Left lung (tissue), 10 donors: ENCODE results near the gene PDE4B. TPM values are rescaled to one million over a fixed set of nuclear protein-coding genes. Genes with fewer than 3 reads are reported as not detected.

Experiments used
- ATAC-seq: fragments of 200-7000 bp; cut with Tn5 transposase; one replicate; pipeline ENCODE4 v1.9.1; 2020; ENCODE audit warnings: moderate library complexity
- DNase-seq, 4 donors: peaks; one replicate each; pipeline ENCODE4 v3.0.0-alpha.2; 2013 to 2020
- H3K27ac ChIP-seq, 2 donors: fragments of 200-600 bp; sonication (generic) in 1 of 2; one replicate each; pipeline versions ENCODE4 v1.5.0 to v1.8.0; 2020 to 2021
- H3K27me3 ChIP-seq, 2 donors: fragments of 200-600 bp; sonication (generic) in 1 of 2; one replicate each; pipeline versions ENCODE4 v1.5.0 to v1.8.0; 2020 to 2021
- H3K36me3 ChIP-seq, 2 donors: fragments of 200-600 bp; sonication (generic) in 1 of 2; one replicate each; pipeline versions ENCODE4 v1.5.0 to v1.8.0; 2020 to 2021
- H3K4me1 ChIP-seq, 2 donors: fragments of 200-600 bp; one replicate each; pipeline ENCODE4 v1.8.0; 2021
- H3K4me3 ChIP-seq, 2 donors: fragments of 200-600 bp; sonication (generic) in 1 of 2; one replicate each; pipeline versions ENCODE4 v1.5.0 to v1.8.0; 2020 to 2021; ENCODE audit warnings: mild to moderate bottlenecking in 1 of 2
- H3K9me3 ChIP-seq, 2 donors: fragments of 200-600 bp; sonication (generic) in 1 of 2; one replicate each; pipeline versions ENCODE4 v1.5.0 to v1.8.0; 2020 to 2021
- CTCF ChIP-seq, 2 donors: fragments of 200-600 bp; sonication (generic) in 1 of 2; IDR thresholded peaks; one replicate each; pipeline versions ENCODE4 v1.5.0 to v1.8.0; 2021; ENCODE audit warnings: antibody characterized with exemption in 2 of 2
- intact Hi-C, 2 donors: fragments of 100-400 bp; cut with DNase I; formaldehyde crosslinking; loops; one replicate each; pipeline versions ENCODE4 v1.11.2 to v1.14.2; 2022
- polyA plus RNA-seq, 6 donors: library from polyadenylated mRNA; unstranded; fragments of 120-200 nt; gene quantifications; one replicate each; pipeline ENCODE4 v1.2.1, GENCODE V29; 2013; ENCODE audit not compliant: insufficient read length in 6 of 6
- total RNA-seq, 2 donors: library from RNA; stranded (reverse); fragmentation: NEBNext Ultra II Directional; extraction: Animal tissue kit (Norgen Biotek cat#: 25700); gene quantifications; one replicate each; pipeline ENCODE4 v1.2.1, GENCODE V29; 2021
- donor health status: DM: no; HTN: yes; CAD: no.
- donor health status: DM: no; HTN: no; CAD: no.

Gene PDE4B
- total and polyA plus RNA-seq, 8 donors = 8.6 to 50.7 (median 19.2) TPM

- DNase-seq (no peak), ATAC-seq (no peak)
- no peaks in the 10 kb centered on the region for H3K9me3 ChIP-seq
- H3K4me3 ChIP-seq = peak overlapping the region; percentile 5 to 58
- peaks cover 24 to 78% of the 10 kb centered on the region in 2 donors for H3K4me1 ChIP-seq
- intact Hi-C loops = loop anchor here in 1 of 2 donors (5.0 kb wide), 1 partner anchor 62 kb away; no protein-coding TSS in a partner anchor
- TF ChIP-seq CTCF (IDR thresholded peaks at IDR 0.05) = no peak
- H3K27ac ChIP-seq = peak overlapping the region; percentile 88 to 92
- H3K27me3 ChIP-seq = no peaks in the 10 kb centered on the region
- H3K36me3 ChIP-seq = no peaks in the 10 kb centered on the region
Measured at GRCh38 chr1:66334318-66334717, 541.6 kb downstream of the PDE4B start.

- Histone ChIP-seq H3K27ac (peak overlapping the region; percentile 82 to 92), H3K4me3 (peak overlapping the region in 1 of 2 donors; percentile 58), H3K4me1 (peaks cover 24 to 80% of the 10 kb centered on the region in 2 donors), H3K36me3 (no peaks in the 10 kb centered on the region), H3K27me3 (no peaks in the 10 kb centered on the region), H3K9me3 (no peaks in the 10 kb centered on the region)
- DNase-seq (no peak), ATAC-seq (no peak)
- intact Hi-C loops = no loop called here
- TF ChIP-seq CTCF (IDR thresholded peaks at IDR 0.05) = no peak
Measured at GRCh38 chr1:66335125-66335524, 542.4 kb downstream of the PDE4B start.

- Histone ChIP-seq H3K36me3 (no peaks in the 10 kb centered on the region), H3K4me1 (peaks cover 18 to 80% of the 10 kb centered on the region in 2 donors), H3K27me3 (no peaks in the 10 kb centered on the region), H3K27ac (peak overlapping the region; percentile 82 to 92), H3K4me3 (peak overlapping the region in 1 of 2 donors; percentile 58), H3K9me3 (no peaks in the 10 kb centered on the region)
- ATAC-seq (peak; percentile 52), DNase-seq (peak in 2 of 4 donors; percentile 55 to 83)
- intact Hi-C loops = no loop called here
- TF ChIP-seq CTCF (IDR thresholded peaks at IDR 0.05) = no peak
Measured at GRCh38 chr1:66335859-66336640, 543.4 kb downstream of the PDE4B start.

GRCh38 chr1:66336641-66336990 lies 543.9 kb downstream of the PDE4B start:
- peaks cover 13 to 80% of the 10 kb centered on the region in 2 donors for H3K4me1 ChIP-seq
- no peaks in the 10 kb centered on the region for H3K36me3 ChIP-seq
- no peaks in the 10 kb centered on the region for H3K27me3 ChIP-seq
- no peak for DNase-seq
- intact Hi-C loops = no loop called here
- H3K27ac ChIP-seq = peak overlapping the region; percentile 82 to 92
- H3K4me3 ChIP-seq = peak overlapping the region in 1 of 2 donors; percentile 58
- ATAC-seq = no peak
- TF ChIP-seq CTCF (IDR thresholded peaks at IDR 0.05) = no peak
- H3K9me3 ChIP-seq = no peaks in the 10 kb centered on the region

GRCh38 chr1:66337249-66337648 lies 544.6 kb downstream of the PDE4B start:
- DNase-seq = peak in 1 of 4 donors; percentile 82
- Histone ChIP-seq H3K4me3 (peak overlapping the region in 1 of 2 donors; percentile 58), H3K9me3 (no peaks in the 10 kb centered on the region), H3K4me1 (peaks cover 13 to 84% of the 10 kb centered on the region in 2 donors), H3K27me3 (no peaks in the 10 kb centered on the region), H3K27ac (peak overlapping the region; percentile 82 to 92), H3K36me3 (no peaks in the 10 kb centered on the region)
- ATAC-seq = no peak
- no peak for TF ChIP-seq CTCF (IDR thresholded peaks at IDR 0.05)
- intact Hi-C loops = no loop called here
